Fibroblast of villous mesenchyme (primary cell): Measurements from ENCODE around the gene SOBP. TPM values are rescaled to one million over a fixed set of nuclear protein-coding genes. Genes with fewer than 3 reads are reported as not detected.
A peak's percentile ranks its signal among the peaks of the same experiment; 100 is the strongest.

Experiments used
- DNase-seq: peaks from one replicate; pipeline ENCODE4 v3.0.0-alpha.2; 2010; ENCODE audit warnings: low read depth
- H3K4me3 ChIP-seq: 2 replicates; pipeline ENCODE4 v1.5.1; 2011; ENCODE audit warnings: low read depth, mild to moderate bottlenecking, low read length
- total RNA-seq: library from RNA; depleted of rRNA; stranded (reverse); fragments of >200 nt; gene quantifications from 2 replicates; pipeline ENCODE4 v1.2.3, GENCODE V29; 2012
- TF ChIP-seq, protein P1 (sequence below): IDR thresholded peaks from 2 replicates; pipeline ENCODE4 v1.5.1; 2012; ENCODE audit warnings: low read depth, mild to moderate bottlenecking, low read length; ENCODE audit not compliant: insufficient read depth

The SOBP gene
- total RNA-seq, 1 donor, result 1.3 TPM

- TF ChIP-seq, protein P1, sequence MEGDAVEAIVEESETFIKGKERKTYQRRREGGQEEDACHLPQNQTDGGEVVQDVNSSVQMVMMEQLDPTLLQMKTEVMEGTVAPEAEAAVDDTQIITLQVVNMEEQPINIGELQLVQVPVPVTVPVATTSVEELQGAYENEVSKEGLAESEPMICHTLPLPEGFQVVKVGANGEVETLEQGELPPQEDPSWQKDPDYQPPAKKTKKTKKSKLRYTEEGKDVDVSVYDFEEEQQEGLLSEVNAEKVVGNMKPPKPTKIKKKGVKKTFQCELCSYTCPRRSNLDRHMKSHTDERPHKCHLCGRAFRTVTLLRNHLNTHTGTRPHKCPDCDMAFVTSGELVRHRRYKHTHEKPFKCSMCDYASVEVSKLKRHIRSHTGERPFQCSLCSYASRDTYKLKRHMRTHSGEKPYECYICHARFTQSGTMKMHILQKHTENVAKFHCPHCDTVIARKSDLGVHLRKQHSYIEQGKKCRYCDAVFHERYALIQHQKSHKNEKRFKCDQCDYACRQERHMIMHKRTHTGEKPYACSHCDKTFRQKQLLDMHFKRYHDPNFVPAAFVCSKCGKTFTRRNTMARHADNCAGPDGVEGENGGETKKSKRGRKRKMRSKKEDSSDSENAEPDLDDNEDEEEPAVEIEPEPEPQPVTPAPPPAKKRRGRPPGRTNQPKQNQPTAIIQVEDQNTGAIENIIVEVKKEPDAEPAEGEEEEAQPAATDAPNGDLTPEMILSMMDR, result no peak
- H3K4me3 ChIP-seq, result no peak overlapping the region
- no peak for DNase-seq
These were observed 104.8 kb downstream of the SOBP start for GRCh38 chr6:107594736-107595135.

DNA sequence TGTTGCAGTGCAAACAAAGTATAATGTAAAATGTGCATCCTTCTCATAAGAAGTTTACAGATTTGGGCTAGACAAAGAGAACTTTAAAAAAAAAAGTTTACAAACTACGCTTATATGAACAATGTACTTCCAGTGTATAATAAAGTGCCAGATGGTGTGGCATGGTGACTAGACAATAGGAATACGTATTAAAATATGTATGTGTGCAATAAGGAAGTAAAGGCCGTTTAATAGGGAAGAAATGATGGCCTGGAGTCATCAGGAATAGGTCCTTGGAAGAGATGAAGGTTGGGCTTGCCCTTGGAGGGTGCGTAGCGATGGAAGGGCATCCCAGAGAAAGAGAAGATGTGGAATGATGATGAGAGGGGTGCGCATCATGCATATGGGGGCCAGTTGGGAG is 108.2 kb downstream of the SOBP start:
- TF ChIP-seq, protein P1, result no peak
- no peak for DNase-seq

GRCh38 chr6:107599043-107599442 is 109.1 kb downstream of the SOBP start:
- DNase-seq, result no peak
- no peak overlapping the region for H3K4me3 ChIP-seq
- TF ChIP-seq, protein P1, result no peak

More for the DNA sequence above, 108.2 kb downstream of the SOBP start:
- H3K4me3 ChIP-seq, result no peak overlapping the region

DNA sequence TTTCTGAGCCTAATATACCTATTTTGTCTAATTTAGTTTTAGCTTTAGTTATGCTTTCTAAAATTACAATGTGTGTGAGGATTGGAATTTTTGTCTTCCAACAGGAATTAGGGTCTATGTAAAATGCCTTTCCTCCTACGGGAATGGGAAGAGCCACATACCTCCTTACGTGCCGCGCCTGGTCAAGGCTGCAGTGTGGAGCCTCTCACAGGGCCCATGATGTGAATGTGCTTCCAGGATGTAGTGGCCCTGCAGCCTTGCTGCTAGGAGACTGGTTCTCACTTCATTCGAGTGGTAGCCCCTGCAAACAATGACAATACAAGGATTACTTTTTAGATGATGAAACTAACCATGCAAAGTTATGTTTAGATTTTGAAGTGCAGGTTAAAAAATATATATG is 110.2 kb downstream of the SOBP start:
- TF ChIP-seq, protein P1, result no peak
- no peak for DNase-seq
- no peak overlapping the region for H3K4me3 ChIP-seq

- H3K4me3 ChIP-seq, result no peak overlapping the region
- TF ChIP-seq, protein P1, result no peak
- peak; percentile 9 for DNase-seq
These were observed 111.0 kb downstream of the SOBP start for GRCh38 chr6:107600936-107601335.

DNA sequence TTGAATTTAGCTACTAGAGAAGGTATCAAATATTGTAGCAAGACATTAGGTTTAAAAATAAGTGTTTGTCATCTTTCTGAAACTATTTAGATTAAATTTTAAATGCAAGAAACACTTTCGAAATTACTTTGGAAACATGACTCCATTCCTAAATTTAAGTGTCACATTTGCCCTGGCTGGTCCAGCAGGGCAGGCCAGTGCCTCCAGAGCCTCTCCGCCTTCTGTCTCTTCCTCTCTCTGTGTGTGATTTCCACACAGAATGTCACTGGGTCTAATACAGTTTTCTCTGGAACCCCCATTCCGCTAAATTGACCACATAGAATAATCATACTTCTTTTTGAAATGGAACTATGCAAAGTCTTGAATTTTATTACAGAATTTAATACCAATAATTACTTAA is 111.5 kb downstream of the SOBP start:
- no peak for DNase-seq
- TF ChIP-seq, protein P1, result no peak

DNA sequence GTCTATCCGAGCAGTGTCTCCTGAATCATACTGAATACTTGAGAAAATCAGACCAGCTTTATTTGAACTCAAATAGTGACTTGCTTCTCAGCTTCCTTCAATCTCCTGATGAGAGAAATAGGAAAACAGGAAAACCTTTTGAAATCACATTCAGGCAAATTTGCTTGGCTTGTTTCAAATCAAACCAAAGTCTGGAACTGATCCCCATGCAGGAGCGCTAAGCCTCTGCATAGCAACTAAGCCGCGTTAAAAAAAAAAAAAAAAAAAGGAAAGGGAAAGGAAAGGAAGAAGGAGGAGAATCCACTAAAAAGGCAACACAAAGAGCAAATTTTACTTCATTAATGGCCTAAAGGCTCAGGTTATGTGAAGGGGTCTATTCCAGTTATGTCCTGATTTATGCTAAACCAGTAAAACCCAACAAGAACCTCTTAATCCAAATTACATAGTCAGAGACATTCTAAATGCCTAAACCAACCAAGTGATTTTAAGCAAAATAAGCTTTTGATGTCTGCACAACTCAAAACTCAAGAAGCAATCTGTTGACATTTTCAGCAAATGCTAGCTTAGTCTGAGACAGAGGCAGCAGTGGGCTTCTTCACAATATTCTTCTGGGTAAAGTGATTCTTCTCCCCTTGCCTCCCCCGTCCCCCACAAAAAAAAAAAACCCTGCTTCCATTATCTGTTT is 112.5 kb downstream of the SOBP start:
- TF ChIP-seq, protein P1, result no peak

More for the DNA sequence above, 111.5 kb downstream of the SOBP start:
- no peak overlapping the region for H3K4me3 ChIP-seq

More for the DNA sequence above, 112.5 kb downstream of the SOBP start:
- DNase-seq, result no peak
- H3K4me3 ChIP-seq, result no peak overlapping the region
